Stimulated activated naive CD8-positive, alpha-beta T cell treated with anti-CD3 and anti-CD28 coated beads, Interleukin-15, Interleukin-2, amounts not matched to agents 100 ng/mL and 50 ng/mL, for 24 hours (primary cell): ENCODE data around the gene PAPPA2.

Experiments
- H3K27ac Mint-ChIP-seq: one replicate; pipeline ENCODE4 v1.8.0; 2021; ENCODE audit warnings: mild to moderate bottlenecking, mixed read lengths
- H3K27me3 Mint-ChIP-seq: one replicate; pipeline ENCODE4 v1.8.0; 2021; ENCODE audit warnings: mixed read lengths
- H3K36me3 Mint-ChIP-seq: one replicate; pipeline ENCODE4 v1.8.0; 2021; ENCODE audit warnings: low read depth, mixed read lengths
- H3K4me1 Mint-ChIP-seq: one replicate; pipeline ENCODE4 v1.8.0; 2021; ENCODE audit warnings: low read depth, mixed read lengths
- H3K4me3 Mint-ChIP-seq: one replicate; pipeline ENCODE4 v1.8.0; 2021; ENCODE audit warnings: mild to moderate bottlenecking, mixed read lengths
- H3K9me3 Mint-ChIP-seq: one replicate; pipeline ENCODE4 v1.8.0; 2021; ENCODE audit warnings: mixed read lengths

PAPPA2 gene

DNA sequence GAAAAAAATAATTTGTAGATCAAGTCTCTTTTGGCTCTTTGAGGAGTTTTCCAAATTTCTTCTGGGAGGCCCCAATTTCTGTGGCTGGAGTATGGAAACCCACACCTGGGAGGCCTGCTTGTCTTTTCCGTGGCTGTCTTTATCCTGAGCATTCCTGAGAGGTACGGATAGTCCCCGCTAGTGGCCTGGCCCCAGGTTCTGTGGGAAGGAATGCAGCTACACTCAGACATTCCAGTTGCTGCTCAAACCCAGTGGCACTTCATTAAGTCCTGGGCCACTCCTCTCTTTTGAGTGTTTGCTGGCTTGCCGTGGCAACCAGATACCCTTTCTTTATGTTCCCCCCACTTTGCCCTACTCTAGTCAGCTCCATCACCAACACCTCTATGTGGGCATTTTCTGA, 391.1 kb downstream of the PAPPA2 start:
- Mint-ChIP-seq H3K4me3 (no peak overlapping the region), H3K9me3 (no peaks in the 10 kb centered on the region), H3K4me1 (no peaks in the 10 kb centered on the region), H3K36me3 (no peaks in the 10 kb centered on the region), H3K27ac (no peak overlapping the region), H3K27me3 (peaks cover 6% of the 10 kb centered on the region)

DNA sequence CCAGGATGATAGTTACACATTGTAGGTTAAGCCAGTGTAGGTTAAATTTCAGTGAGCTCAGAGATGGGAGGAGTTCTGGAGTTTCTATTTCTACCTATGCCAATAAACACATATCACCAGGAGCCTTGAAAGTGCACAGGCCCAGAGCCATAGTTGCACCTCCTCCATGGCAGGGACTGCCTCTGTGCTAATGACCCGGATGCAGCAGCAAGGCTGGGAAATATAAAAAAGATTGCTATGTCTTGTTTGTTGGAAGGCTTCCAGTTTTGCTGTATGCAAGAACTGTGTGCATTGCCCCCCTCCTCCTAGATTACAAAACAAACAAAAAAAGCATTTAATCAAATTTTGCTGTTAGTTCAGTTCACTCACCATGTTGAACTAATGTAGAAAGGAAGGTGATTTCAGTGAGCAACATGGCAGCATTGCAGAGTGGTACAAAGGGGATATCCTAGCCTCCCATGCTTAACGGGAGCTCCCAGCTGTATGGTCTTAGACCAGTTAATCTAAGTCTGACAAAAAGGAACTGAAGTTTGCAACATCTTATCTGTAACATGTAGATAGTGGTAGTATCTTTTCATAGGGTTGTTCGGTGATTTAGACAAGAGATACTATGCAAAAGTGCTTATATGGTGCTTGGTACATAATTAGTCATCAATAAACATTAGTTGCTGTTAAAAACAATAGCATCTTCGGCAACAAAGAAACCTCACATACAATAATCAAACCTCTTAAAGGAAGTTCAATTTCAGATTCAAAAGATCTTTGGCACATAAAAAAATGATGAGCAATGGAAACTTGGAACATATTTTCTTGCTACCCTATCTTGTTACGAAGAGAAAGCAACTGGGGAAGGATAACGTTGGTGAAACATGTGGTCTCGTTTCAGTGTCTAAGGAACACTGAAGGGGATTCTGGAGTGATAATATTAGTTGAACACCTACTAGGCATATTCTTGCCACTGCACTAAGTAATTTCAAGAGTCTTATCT, 392.1 kb downstream of the PAPPA2 start:
- Mint-ChIP-seq H3K4me3 (no peak overlapping the region), H3K4me1 (no peaks in the 10 kb centered on the region), H3K27me3 (peaks cover 6% of the 10 kb centered on the region), H3K36me3 (no peaks in the 10 kb centered on the region), H3K27ac (no peak overlapping the region), H3K9me3 (no peaks in the 10 kb centered on the region)

DNA sequence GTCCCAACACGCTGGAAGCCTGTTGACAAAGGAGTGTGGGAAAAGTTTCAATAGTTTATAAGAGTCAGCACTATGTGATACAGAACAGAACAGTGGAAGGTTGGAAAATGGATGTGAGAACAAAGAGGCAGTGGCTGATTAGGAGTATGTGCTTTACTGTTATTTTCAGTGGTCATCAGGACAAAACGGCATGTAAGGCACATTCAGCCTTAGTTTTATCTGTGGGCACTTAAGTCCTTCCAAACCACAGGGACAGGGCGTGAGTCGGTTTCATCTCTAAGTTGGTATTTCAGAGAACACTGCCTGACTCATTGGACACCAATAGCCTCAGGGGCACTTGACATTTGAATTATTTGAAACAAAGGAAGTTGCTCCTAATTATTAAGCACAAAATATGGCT, 394.7 kb downstream of the PAPPA2 start:
- Mint-ChIP-seq H3K4me3 (no peak overlapping the region), H3K4me1 (no peaks in the 10 kb centered on the region), H3K9me3 (no peaks in the 10 kb centered on the region), H3K27ac (no peak overlapping the region), H3K36me3 (no peaks in the 10 kb centered on the region), H3K27me3 (peaks cover 6% of the 10 kb centered on the region)

DNA sequence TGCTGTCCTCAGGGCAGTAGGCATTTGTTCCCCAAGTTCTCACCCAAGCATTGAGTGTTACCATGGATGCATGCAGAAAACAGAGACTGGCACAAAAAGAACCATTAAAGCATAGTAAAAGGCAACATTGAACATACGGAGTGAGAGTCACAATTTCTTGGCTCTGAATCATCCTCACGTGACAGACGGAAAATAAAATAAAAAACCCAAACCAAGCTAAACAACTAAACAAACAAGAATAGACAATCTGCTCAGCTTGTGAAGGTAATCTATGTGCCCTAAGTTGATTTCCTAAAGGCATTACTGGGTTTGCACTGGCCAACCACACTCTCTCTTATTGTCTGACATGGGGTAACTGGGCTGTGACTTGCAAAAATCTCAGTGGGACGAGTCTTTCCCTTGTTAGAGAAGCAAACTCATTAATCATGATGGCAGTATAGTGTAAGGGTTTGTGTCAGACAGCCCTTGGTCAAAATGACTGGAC, 395.5 kb downstream of the PAPPA2 start:
- H3K27ac Mint-ChIP-seq, result no peak overlapping the region
- no peaks in the 10 kb centered on the region for H3K4me1 Mint-ChIP-seq
- H3K36me3 Mint-ChIP-seq, result no peaks in the 10 kb centered on the region
- H3K9me3 Mint-ChIP-seq, result no peaks in the 10 kb centered on the region
- no peak overlapping the region for H3K4me3 Mint-ChIP-seq
- peaks cover 6% of the 10 kb centered on the region for H3K27me3 Mint-ChIP-seq

DNA sequence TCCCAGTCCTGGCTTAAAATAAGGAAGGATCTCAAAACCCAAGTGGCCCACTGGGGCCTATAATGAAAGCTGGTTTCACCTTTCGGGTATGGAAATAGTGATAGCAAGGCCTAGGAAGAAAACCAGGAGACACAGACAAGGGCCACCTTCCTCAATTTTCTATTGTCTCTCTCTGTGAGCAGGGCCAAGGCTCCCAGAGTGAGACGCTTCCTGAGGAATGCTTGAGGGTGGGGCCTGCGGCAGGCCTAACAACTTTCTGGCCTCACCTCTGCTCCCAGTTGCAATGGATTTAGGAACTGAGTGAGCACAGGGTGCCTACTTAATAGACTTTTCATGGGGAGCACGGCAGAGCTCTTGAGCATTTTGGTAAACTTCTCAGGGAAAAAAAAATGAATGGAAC, 400.6 kb downstream of the PAPPA2 start:
- Mint-ChIP-seq H3K27ac (no peak overlapping the region), H3K27me3 (no peaks in the 10 kb centered on the region), H3K36me3 (no peaks in the 10 kb centered on the region), H3K4me3 (no peak overlapping the region), H3K9me3 (no peaks in the 10 kb centered on the region), H3K4me1 (no peaks in the 10 kb centered on the region)

DNA sequence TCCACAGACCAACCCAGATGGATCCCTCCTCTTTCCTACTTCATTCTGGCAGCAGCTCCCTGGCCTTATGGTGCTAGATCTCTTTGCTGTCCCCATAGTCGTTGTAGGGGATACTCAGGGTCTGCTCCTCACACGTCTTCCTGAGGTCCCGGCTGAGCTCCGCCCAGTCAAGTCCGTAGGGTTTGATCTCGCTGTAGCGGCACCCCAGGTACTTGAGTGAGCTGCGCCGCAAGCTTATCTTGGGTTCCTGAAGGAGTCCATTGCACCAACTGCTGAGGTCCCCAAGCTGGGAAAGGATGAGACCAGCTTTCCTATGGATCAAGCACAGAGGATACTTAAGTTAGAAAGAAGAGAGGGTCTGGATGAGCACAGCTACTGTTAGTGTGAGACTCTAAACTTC, 401.2 kb downstream of the PAPPA2 start:
- no peaks in the 10 kb centered on the region for H3K4me1 Mint-ChIP-seq
- no peaks in the 10 kb centered on the region for H3K9me3 Mint-ChIP-seq
- no peaks in the 10 kb centered on the region for H3K27me3 Mint-ChIP-seq
- H3K27ac Mint-ChIP-seq, result no peak overlapping the region
- H3K36me3 Mint-ChIP-seq, result no peaks in the 10 kb centered on the region
- no peak overlapping the region for H3K4me3 Mint-ChIP-seq

DNA sequence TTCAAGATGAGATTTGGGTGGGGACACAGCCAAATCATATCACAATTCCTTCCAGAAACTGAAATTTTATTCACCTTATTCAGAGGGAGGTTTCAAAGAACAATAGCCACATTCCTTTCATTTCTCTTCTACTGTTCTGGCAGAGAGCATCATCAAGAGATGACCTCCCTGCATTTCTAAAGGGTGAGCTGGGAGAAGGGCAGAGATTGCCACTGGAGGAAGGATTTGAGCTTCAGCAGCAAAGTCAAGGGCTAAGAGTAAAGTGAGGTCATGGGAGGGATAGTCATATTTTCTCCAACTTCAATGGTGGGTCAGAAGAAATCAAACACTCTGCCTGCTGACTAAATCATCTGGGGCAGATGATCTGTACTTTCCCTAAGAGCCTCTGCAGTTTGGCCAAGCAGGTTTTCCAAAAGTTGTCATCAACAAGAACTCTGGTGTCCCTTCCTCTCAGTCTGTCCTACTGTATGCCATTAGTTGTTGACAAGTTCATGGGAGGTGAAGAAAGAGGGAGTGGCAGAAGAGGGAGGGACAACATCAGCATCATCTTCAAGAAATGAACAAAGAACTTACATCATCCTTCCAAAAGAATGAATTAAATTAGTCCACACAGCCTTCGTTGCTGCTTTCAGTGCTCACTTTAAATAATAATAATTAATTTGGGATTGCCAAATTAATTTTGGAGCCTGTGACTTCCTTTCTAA, 403.2 kb downstream of the PAPPA2 start:
- no peak overlapping the region for H3K27ac Mint-ChIP-seq
- H3K27me3 Mint-ChIP-seq, result no peaks in the 10 kb centered on the region
- no peaks in the 10 kb centered on the region for H3K36me3 Mint-ChIP-seq
- H3K9me3 Mint-ChIP-seq, result no peaks in the 10 kb centered on the region
- no peaks in the 10 kb centered on the region for H3K4me1 Mint-ChIP-seq
- H3K4me3 Mint-ChIP-seq, result no peak overlapping the region

DNA sequence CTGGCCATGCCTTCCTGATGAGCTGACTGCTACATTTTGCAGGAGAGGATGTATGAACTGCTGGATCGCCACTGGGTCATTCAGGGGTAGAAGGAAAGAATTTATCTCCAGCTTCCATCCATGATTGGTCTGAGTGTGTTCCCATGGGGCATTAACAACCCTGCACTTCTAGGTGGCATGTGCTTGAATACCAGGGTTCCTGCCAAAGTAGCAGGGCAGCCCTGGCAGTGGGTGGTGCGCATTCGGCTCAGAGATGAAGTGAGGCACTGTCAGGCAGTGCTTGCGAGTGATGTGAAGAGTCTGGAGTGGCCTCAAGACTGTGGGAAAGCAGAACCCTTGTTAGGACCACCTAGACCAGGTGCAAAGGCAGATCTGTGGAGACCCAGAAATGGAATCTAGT, 406.6 kb downstream of the PAPPA2 start:
- Mint-ChIP-seq H3K4me3 (no peak overlapping the region), H3K27me3 (no peaks in the 10 kb centered on the region), H3K4me1 (no peaks in the 10 kb centered on the region), H3K36me3 (no peaks in the 10 kb centered on the region), H3K9me3 (no peaks in the 10 kb centered on the region), H3K27ac (no peak overlapping the region)

DNA sequence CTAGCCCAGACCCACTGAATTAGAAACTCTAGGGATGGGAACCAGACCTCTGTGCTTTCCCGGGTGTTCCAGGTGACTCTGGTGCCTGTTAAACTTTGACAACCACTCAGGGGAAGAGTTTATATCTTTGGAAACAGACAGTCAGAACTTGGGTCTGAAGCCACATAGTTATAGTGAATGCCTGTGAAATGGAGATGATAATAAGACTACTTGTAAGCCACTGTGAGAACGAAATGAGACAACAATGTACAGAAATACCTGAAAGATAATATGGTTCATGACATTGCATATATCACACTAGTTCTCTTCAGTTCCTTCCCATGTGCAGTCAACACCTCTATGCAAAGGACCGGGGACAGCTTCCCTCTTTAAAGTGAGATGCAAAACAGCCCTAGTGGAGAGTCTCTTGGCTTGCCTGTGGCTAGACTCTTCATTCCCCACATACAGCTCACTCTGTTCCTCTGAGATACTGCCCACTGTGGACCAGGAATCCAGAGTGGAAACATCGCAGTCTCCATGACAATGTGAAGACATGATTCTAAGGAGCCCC, 414.1 kb downstream of the PAPPA2 start:
- no peak overlapping the region for H3K27ac Mint-ChIP-seq
- H3K9me3 Mint-ChIP-seq, result no peaks in the 10 kb centered on the region
- H3K4me1 Mint-ChIP-seq, result no peaks in the 10 kb centered on the region
- no peaks in the 10 kb centered on the region for H3K27me3 Mint-ChIP-seq
- no peak overlapping the region for H3K4me3 Mint-ChIP-seq
- H3K36me3 Mint-ChIP-seq, result no peaks in the 10 kb centered on the region

DNA sequence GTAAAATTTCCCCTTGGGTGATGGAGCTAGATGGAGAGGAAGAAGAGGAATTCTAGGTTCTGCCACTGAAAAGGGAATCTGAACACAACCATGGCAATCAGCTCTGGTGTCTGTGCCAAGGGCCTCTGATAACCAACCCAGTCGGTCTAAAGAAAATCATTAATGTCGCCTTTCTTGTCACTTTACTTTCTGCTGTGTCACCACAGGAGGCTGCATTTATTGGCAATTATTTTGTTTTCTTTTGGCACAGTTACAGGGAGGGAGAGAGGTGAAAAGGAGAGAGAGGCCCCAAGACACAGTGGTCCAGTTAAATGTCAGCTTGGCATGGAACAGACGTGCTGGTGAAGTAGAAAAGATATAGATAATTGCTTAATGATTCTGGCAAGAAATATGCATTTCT, 414.6 kb downstream of the PAPPA2 start:
- H3K36me3 Mint-ChIP-seq, result no peaks in the 10 kb centered on the region
- no peak overlapping the region for H3K4me3 Mint-ChIP-seq
- H3K4me1 Mint-ChIP-seq, result no peaks in the 10 kb centered on the region
- H3K9me3 Mint-ChIP-seq, result no peaks in the 10 kb centered on the region
- no peak overlapping the region for H3K27ac Mint-ChIP-seq
- H3K27me3 Mint-ChIP-seq, result no peaks in the 10 kb centered on the region

DNA sequence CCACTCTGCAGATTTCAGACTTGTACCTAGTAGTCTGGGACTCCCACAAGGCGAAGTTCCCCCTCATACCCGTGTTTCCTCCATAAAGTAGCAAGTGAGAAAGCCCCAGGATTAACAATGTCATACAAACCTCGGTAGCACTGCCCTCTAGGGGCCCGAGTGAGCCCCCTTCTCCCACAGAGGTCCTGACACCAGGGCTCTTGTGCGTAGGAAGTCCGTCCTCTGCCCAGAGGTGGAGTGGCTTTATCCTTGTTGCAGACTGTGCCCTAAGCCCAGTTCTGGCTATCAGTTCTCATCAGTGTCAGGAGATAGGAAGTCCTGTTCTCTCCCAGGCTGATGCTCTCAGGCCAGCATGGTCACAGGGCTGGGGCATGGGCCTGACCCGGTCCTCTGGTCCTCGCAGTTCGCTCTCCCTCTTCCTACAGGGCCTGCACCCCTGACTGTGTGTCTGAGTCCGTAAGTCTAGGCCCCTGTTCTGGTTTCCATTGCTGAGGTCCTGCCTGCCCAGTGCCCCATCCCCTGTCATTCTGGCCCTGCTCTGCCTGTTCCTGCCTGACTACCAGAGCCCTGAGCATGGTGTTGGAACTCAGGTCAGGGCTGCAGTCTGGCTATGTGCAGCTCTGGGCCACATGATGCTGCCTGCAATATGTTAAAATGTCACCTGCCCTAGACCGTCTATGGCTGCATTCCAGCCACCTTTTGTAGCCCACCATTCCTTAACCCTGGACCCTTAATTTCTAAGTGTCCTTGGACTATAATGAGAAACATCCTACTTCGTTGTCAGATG, 416.0 kb downstream of the PAPPA2 start:
- H3K27ac Mint-ChIP-seq, result no peak overlapping the region
- H3K36me3 Mint-ChIP-seq, result no peaks in the 10 kb centered on the region
- H3K9me3 Mint-ChIP-seq, result no peaks in the 10 kb centered on the region
- no peaks in the 10 kb centered on the region for H3K27me3 Mint-ChIP-seq
- H3K4me1 Mint-ChIP-seq, result no peaks in the 10 kb centered on the region
- H3K4me3 Mint-ChIP-seq, result no peak overlapping the region

DNA sequence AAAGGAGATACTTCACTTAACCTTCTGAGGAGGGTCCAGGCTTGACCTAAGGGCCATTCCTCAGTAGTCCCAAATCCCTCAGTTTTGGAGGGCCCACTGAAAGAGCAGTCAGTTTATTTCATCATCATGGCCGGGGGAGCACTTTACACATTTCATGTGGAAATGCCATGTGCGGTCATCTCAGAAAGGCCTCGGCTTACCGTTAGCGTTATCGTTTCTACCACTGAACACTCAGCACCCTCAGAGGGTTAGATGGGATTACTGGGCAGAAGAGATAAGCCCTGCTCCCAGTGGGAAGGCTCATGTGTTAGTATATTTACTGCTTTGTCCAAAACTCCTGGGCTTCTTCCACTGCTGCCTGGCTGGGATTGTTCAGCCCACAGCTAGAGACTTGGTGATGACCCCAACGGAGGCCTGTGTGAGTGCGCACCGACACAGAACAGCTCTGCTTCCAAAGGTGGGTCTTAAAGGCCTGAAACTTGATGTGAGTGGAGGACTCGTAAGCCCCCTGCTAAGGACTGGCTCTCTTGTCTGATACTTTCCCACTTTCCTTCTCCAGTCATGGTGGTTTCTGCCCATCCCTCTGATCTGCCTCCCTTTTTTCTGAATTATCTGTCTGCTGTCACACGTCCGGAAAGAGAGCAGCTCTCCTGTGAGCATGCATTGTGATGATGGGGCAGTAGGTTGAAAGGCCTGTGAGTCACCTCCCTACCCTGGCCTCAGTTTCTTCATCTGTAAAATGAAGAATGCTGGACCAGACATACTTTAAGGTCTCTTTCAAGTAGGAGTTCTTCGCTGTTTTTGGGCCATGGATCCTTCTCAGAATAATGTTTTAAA, 417.0 kb downstream of the PAPPA2 start:
- Mint-ChIP-seq H3K27me3 (no peaks in the 10 kb centered on the region), H3K4me3 (no peak overlapping the region), H3K4me1 (no peaks in the 10 kb centered on the region), H3K27ac (no peak overlapping the region), H3K9me3 (no peaks in the 10 kb centered on the region), H3K36me3 (no peaks in the 10 kb centered on the region)

DNA sequence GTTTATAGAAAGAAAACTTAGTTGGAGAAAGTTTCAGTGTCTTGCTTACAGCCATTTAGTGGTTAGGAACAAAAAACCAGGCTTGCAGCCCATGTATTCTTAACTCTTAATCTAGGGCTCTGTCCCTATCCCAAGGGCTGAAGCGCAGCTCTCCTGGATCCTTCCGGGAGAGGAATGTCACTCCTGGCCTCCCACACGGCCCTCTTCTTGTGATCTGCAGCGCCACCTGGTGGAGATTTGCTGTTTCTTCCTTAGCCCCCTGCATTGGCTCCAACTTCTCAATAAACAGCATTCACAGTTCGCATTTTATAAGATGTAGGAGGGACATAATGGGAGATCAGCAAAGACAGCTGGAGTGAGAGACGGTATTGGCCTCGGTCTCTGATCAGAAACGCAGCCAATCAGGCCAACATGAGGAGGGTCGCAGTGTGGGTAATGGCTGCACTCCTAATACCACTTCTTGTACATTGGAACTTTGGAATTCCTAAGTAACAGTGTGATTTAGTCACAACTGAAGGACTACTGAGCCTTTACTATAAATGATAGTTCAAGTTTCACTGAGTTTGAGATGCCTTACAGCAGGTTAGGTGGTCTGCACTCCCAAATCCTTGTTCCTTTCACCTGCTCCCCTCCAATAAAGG, 418.1 kb downstream of the PAPPA2 start:
- Mint-ChIP-seq H3K9me3 (no peaks in the 10 kb centered on the region), H3K27ac (no peak overlapping the region), H3K36me3 (no peaks in the 10 kb centered on the region), H3K27me3 (no peaks in the 10 kb centered on the region), H3K4me1 (no peaks in the 10 kb centered on the region), H3K4me3 (no peak overlapping the region)
